Measurements from ENCODE around the gene SORCS1. TPM values are rescaled to one million over a fixed set of nuclear protein-coding genes. Genes with fewer than 3 reads are reported as not detected.

SORCS1 gene
- total and polyA plus RNA-seq, 2 of the 13 experiments (the other 11 are each of a cell fraction or from before 2014, with no cell fraction given), result not detected

DNA sequence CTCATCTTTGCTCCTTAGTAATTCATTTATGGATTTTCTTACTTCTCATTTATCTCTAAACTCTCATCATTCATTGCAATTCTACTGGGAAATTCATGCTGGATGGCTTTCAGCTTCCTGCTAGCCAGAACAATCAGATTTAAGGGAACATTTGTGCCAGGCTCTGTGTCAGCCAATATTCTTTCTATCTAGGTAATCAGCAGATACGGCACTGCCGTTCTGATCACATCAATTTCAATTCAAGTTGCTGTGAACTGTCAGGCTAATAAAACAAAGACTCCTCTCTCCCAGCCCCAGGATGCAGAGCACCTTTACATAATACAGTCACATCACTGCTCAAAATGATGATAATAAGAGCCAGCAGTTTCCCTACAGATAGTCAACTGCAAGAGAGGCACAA lies 468.3 kb downstream of the SORCS1 start:
- FAIRE-seq, result no peak
- CTCF ChIA-PET (ENCODE audit: low intra/inter-chr PET ratio, low total read pairs), result no interaction called here
- POLR2A ChIA-PET, result no interaction called here
- H3K9ac ChIP-seq (ENCODE audit: insufficient read depth, low read depth, low read length), result no peak overlapping the region
- H3K9me3 ChIP-seq (ENCODE audit: low read length), result no peaks in the 10 kb centered on the region
- H4K20me1 ChIP-seq (ENCODE audit: insufficient read depth, low read length), result no peaks in the 10 kb centered on the region
- no peak for DNase-seq (ENCODE audit: low spot score)
- no peaks in the 10 kb centered on the region for H3K79me2 ChIP-seq (ENCODE audit: insufficient read depth, low read length)
- no peak for ATAC-seq
- no peak overlapping the region for H2AFZ ChIP-seq (ENCODE audit: low read length)
- BruUV-seq (replicated peaks), result no TSS peak
- H3K36me3 ChIP-seq (replicated peaks in 1 of 2; ENCODE audit: control insufficient read depth in 1 of 2, insufficient read depth in 2 of 2, low read length in 2 of 2), result no peaks in the 10 kb centered on the region
- no peaks in the 10 kb centered on the region for H3K27me3 ChIP-seq (ENCODE audit: control insufficient read depth in 1 of 2, insufficient read depth in 2 of 2, low read length in 2 of 2)
- no peak overlapping the region for H3K27ac ChIP-seq (ENCODE audit: extremely low read length, insufficient read depth, low read length)
- H3K4me2 ChIP-seq (ENCODE audit: low read depth, low read length), result no peak overlapping the region
- 4% methylated on average over 2 of the region's 2 CpGs for WGBS (ENCODE audit: low lambda C conversion rate)
- H3K4me3 ChIP-seq (replicated peaks in 1 of 3; ENCODE audit: insufficient read depth in 1 of 3, low read depth in 2 of 3, low read length in 3 of 3), result no peak overlapping the region
- in situ Hi-C loops (cut with HindIII; ENCODE audit: extremely low pct_ligation_motif_present, low pct_unique_long_range_greater_than_20kb) (no loop called here), intact Hi-C loops (cut with micrococcal nuclease; ENCODE audit: unreplicated experiment) (no loop called here)
- no peak for TF ChIP-seq ZMAT3 (CRISPR knock-in tag; conservative IDR thresholded peaks at IDR 0.05)
- TF ChIP-seq NAIF1 (CRISPR knock-in tag; IDR thresholded peaks at IDR 0.05; ENCODE audit: borderline replicate concordance), result no peak
- no peak for TF ChIP-seq KAT8 (CRISPR knock-in tag; IDR thresholded peaks at IDR 0.05)
- no peak for TF ChIP-seq ARHGAP35 (CRISPR knock-in tag; IDR thresholded peaks at IDR 0.05; ENCODE audit: borderline replicate concordance)
- TF ChIP-seq SMC3 (IDR thresholded peaks at IDR 0.05; ENCODE audit: low read length), result no peak
- TF ChIP-seq, protein P1, sequence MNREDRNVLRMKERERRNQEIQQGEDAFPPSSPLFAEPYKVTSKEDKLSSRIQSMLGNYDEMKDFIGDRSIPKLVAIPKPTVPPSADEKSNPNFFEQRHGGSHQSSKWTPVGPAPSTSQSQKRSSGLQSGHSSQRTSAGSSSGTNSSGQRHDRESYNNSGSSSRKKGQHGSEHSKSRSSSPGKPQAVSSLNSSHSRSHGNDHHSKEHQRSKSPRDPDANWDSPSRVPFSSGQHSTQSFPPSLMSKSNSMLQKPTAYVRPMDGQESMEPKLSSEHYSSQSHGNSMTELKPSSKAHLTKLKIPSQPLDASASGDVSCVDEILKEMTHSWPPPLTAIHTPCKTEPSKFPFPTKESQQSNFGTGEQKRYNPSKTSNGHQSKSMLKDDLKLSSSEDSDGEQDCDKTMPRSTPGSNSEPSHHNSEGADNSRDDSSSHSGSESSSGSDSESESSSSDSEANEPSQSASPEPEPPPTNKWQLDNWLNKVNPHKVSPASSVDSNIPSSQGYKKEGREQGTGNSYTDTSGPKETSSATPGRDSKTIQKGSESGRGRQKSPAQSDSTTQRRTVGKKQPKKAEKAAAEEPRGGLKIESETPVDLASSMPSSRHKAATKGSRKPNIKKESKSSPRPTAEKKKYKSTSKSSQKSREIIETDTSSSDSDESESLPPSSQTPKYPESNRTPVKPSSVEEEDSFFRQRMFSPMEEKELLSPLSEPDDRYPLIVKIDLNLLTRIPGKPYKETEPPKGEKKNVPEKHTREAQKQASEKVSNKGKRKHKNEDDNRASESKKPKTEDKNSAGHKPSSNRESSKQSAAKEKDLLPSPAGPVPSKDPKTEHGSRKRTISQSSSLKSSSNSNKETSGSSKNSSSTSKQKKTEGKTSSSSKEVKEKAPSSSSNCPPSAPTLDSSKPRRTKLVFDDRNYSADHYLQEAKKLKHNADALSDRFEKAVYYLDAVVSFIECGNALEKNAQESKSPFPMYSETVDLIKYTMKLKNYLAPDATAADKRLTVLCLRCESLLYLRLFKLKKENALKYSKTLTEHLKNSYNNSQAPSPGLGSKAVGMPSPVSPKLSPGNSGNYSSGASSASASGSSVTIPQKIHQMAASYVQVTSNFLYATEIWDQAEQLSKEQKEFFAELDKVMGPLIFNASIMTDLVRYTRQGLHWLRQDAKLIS (CRISPR knock-in tag; IDR thresholded peaks at IDR 0.05), result no peak
- TF ChIP-seq STAT6 (CRISPR knock-in tag; IDR thresholded peaks at IDR 0.05; ENCODE audit: borderline replicate concordance), result no peak
- TF ChIP-seq ZNF564 (CRISPR knock-in tag; IDR thresholded peaks at IDR 0.05), result no peak
- TF ChIP-seq MTF1 (CRISPR knock-in tag; IDR thresholded peaks at IDR 0.05), result no peak
- TF ChIP-seq KLF9 (CRISPR knock-in tag; IDR thresholded peaks at IDR 0.05; ENCODE audit: low read depth), result no peak
- TF ChIP-seq SRF (IDR thresholded peaks at IDR 0.05; ENCODE audit: low read depth, low read length), result no peak
- no peak for TF ChIP-seq THAP9 (CRISPR knock-in tag; IDR thresholded peaks at IDR 0.05; ENCODE audit: borderline replicate concordance)
- no peaks in the 10 kb centered on the region for H3K4me1 ChIP-seq (ENCODE audit: insufficient read depth, low read length)

All from HepG2 (cell line).